ENCODE measurements around the gene GALNT11.
"Not testable (repeated sequence)": the region's sequence is repeated elsewhere in the genome, so short reads cannot be mapped to it uniquely, and the experiment has no call there.

The GALNT11 gene

DNA sequence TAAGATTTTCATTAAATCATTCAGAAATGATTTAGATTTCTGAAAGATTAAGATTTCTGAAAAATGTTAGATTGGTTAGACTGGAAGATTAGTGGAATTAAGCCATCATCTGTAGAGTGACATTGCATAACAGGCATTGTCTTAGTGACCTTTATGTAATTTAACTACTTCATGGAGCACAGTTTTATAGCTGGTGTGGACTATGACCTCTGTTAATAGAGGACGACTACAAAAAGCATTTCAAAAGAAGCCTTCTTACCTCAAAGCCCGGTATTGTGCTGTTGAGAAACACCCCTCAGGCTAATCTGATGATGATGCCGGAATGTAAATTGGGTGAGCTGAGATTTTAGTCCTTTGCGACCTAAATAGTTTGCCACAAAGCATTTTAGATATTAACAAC, 55.6 kb downstream of the GALNT11 start:
- TF ChIP-seq, protein P1, sequence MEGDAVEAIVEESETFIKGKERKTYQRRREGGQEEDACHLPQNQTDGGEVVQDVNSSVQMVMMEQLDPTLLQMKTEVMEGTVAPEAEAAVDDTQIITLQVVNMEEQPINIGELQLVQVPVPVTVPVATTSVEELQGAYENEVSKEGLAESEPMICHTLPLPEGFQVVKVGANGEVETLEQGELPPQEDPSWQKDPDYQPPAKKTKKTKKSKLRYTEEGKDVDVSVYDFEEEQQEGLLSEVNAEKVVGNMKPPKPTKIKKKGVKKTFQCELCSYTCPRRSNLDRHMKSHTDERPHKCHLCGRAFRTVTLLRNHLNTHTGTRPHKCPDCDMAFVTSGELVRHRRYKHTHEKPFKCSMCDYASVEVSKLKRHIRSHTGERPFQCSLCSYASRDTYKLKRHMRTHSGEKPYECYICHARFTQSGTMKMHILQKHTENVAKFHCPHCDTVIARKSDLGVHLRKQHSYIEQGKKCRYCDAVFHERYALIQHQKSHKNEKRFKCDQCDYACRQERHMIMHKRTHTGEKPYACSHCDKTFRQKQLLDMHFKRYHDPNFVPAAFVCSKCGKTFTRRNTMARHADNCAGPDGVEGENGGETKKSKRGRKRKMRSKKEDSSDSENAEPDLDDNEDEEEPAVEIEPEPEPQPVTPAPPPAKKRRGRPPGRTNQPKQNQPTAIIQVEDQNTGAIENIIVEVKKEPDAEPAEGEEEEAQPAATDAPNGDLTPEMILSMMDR (IDR thresholded peaks at IDR 0.05; ENCODE audit: borderline replicate concordance, insufficient read depth, low read depth, low read length), result no peak

DNA sequence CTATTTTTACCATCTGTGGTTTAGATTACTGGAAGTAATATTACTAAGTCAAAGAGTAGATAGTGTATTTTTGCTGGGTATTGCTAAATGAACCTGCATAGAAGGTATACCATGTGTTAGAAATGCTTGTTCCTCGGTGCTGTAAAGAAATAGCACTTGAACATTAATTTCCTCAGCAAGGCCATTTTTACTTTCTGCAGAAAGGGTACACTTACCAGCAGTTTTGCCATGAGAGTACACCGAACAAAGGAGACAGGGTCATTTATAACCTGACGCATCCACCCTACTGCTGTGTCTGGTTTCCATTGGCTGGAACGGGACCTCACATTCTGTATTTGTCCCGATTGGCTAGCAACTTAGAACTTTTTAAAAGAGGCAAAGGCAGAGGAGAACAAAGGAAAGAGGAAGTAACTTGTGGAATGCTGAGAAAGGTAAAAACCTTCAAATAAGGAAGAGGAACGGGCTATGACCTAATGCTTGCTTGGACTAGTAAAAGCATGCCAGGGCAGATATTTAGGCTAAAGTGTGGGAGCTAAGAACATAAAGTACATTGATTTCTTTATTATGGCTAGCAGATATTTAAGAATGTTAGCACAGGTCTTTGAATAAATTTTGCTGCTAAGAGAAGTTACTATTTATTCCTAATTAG, 56.7 kb downstream of the GALNT11 start:
- H3K4me3 ChIP-seq (ENCODE audit: low read depth, low read length), result not testable (repeated sequence)

More for the DNA sequence above, 55.6 kb downstream of the GALNT11 start:
- H3K4me3 ChIP-seq (ENCODE audit: low read depth, low read length), result no peak overlapping the region

DNA sequence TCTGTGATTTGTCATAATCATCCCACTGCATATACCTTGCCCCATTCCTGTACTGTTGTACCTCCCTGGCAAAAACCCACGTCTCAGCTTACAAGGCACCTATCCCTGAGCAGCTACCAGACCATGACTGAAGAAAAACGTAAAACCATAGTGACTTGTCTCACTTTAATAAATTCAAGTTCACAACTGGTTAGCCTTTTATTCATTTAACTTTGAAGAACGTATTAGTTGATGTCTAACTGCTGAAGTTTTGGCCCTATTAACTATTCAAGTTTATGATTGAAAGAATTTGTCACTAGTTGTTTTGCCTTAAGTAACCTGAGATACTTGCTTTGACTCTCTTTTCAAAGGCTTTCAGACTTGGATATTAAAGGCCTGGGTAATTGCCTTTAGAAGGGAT, 59.7 kb downstream of the GALNT11 start:
- TF ChIP-seq, protein P1 (IDR thresholded peaks at IDR 0.05; ENCODE audit: borderline replicate concordance, insufficient read depth, low read depth, low read length), result no peak
- H3K4me3 ChIP-seq (ENCODE audit: low read depth, low read length), result no peak overlapping the region

DNA sequence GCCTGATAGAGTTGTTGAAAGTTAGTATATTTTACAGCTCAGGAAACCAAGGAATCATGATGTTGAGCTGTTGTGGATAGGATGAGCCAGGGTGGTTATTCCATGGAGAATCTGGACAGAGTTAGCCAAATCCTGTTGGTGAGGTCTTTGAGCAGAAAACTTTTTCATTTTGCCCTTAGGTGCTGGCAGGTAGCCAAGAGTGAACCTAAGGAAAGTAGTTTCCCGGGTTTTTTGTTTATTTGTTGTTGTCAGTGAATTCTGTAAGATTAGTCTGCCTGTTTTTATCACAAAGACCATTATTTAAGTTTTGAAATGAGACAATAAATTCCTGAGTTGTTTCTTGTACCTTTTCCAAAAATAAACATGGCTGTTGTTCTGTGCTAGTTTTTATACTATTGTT, 61.0 kb downstream of the GALNT11 start:
- no peak overlapping the region for H3K4me3 ChIP-seq (ENCODE audit: low read depth, low read length)
- TF ChIP-seq, protein P1 (IDR thresholded peaks at IDR 0.05; ENCODE audit: borderline replicate concordance, insufficient read depth, low read depth, low read length), result no peak

DNA sequence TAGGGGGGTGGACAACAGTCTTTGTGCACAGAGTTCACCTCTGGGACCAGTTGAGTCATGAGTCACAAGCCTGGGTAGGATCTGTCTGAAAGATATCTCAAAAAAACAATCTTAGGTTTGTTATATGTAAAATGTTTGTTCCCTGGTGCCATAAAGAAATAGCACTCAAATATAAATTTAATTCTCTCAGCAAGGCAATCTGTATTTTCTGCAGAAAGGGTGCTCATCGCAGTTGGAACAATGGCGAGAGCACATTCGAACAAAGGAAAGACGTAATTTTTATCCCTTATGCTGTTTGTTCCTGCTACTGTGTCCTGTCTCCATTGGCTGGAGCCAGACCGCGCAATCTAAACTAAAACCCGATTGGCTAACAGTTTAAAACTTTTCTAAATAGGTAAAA, 63.7 kb downstream of the GALNT11 start:
- TF ChIP-seq, protein P1 (IDR thresholded peaks at IDR 0.05; ENCODE audit: borderline replicate concordance, insufficient read depth, low read depth, low read length), result no peak
- no peak overlapping the region for H3K4me3 ChIP-seq (ENCODE audit: low read depth, low read length)

DNA sequence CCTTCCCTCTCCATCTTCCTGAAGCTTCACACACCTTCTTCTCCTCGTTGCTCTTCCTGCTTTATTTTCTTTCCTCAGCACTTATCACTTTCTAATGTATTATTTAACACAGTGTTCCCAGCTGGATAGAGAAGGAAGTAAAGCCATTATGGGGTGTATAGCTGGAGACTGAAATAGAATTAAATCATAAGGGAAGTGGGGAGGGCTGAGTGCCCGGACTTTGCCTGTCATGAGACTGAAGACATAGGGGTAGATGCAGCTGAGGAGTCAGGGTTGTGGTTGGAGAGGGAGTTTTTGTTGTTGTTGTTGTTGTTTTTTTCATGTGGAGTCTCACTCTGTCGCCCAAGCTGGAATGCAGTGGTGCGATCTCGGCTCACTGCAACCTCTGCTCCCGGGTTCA, 65.3 kb downstream of the GALNT11 start:
- TF ChIP-seq, protein P1 (IDR thresholded peaks at IDR 0.05; ENCODE audit: borderline replicate concordance, insufficient read depth, low read depth, low read length), result no peak
- H3K4me3 ChIP-seq (ENCODE audit: low read depth, low read length), result no peak overlapping the region

DNA sequence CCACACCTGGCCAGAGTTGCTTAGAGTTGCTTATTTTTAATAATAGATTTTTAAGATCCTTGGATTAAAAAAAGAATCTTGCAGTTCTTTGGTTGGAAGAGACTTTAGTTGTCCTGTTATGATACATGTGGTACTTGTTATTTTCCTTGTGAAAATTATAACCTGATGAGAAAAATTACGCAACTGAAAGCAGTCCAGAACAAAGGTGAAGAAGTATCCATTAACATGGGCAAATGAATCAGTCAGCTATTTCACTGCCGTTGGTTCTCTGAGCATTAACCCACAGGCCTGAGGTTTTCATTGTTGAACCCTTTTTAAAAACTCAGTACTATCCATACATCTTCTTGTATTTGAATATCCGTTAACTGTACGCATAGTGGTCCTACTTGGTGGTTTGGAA, 68.2 kb downstream of the GALNT11 start:
- no peak overlapping the region for H3K4me3 ChIP-seq (ENCODE audit: low read depth, low read length)
- TF ChIP-seq, protein P1 (IDR thresholded peaks at IDR 0.05; ENCODE audit: borderline replicate concordance, insufficient read depth, low read depth, low read length), result no peak
